OCI-LY7 (cell line): ENCODE results near the gene MYO3A.

ENCODE experiments used
- EZH2phosphoT487 ChIP-seq: fragments of 200-600 bp; sonication (generic); IDR thresholded peaks from 2 replicates; pipeline ENCODE4 v1.6.1; 2018; ENCODE audit warnings: low read depth, borderline replicate concordance, mild to moderate bottlenecking, mixed run types, antibody characterized with exemption, low read length, moderate library complexity, mixed read lengths
- TF ChIP-seq, protein P1 (sequence below): fragments of 200-600 bp; sonication (generic); conservative IDR thresholded peaks from 2 replicates; pipeline ENCODE4 v1.5.1; 2014; ENCODE audit warnings: mild to moderate bottlenecking, antibody characterized with exemption, low read length, moderate library complexity, mixed read lengths

DNA sequence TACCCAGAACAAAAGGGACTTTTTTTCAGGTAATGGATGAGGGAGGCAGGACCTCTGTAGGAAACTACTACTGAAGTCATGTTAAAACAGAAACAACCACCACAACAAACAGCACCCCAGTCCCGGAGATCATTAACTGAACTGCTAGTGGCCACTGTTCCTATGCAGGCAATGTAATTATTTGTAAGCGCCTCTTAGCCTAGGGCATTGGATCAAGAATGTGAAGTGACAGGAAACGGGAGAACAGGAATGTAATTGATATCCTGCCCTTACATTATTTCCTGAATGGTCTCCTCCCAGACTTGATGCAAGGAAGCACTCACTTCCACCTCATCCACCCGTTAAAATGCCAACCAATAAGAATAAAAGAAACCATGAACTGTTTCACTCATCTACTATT is 265.8 kb downstream of the MYO3A start:
- TF ChIP-seq, protein P1, sequence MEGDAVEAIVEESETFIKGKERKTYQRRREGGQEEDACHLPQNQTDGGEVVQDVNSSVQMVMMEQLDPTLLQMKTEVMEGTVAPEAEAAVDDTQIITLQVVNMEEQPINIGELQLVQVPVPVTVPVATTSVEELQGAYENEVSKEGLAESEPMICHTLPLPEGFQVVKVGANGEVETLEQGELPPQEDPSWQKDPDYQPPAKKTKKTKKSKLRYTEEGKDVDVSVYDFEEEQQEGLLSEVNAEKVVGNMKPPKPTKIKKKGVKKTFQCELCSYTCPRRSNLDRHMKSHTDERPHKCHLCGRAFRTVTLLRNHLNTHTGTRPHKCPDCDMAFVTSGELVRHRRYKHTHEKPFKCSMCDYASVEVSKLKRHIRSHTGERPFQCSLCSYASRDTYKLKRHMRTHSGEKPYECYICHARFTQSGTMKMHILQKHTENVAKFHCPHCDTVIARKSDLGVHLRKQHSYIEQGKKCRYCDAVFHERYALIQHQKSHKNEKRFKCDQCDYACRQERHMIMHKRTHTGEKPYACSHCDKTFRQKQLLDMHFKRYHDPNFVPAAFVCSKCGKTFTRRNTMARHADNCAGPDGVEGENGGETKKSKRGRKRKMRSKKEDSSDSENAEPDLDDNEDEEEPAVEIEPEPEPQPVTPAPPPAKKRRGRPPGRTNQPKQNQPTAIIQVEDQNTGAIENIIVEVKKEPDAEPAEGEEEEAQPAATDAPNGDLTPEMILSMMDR = no peak
- TF ChIP-seq EZH2phosphoT487 = no peak
